Hepatocyte (in vitro differentiated cells): ENCODE data around the gene CD7. TPM values are rescaled to one million over a fixed set of nuclear protein-coding genes. Genes with fewer than 3 reads are reported as not detected.

ENCODE experiments used
- DNase-seq: peaks from one replicate; pipeline ENCODE4 v3.0.0-alpha.2; 2016; ENCODE audit warnings: low spot score
- H2AFZ ChIP-seq: fragments of 200-600 bp; sonication (generic); 2 replicates; pipeline ENCODE4 v1.6.0; 2016; ENCODE audit warnings: antibody characterized with exemption, mild to moderate bottlenecking
- H3K27ac ChIP-seq: fragments of 200-600 bp; sonication (generic); 2 replicates; pipeline ENCODE4 v1.5.1; 2016; ENCODE audit warnings: mild to moderate bottlenecking
- H3K27me3 ChIP-seq: fragments of 200-600 bp; sonication (generic); 2 replicates; pipeline ENCODE4 v1.6.1; 2016
- H3K36me3 ChIP-seq: fragments of 200-600 bp; sonication (generic); replicated peaks from 2 replicates; pipeline ENCODE4 v1.5.1; 2016; ENCODE audit warnings: low read depth; ENCODE audit not compliant: insufficient read depth
- H3K4me1 ChIP-seq: fragments of 200-600 bp; sonication (generic); 2 replicates; pipeline ENCODE4 v1.5.1; 2016; ENCODE audit warnings: mild to moderate bottlenecking, moderate library complexity; ENCODE audit not compliant: insufficient read depth
- H3K4me2 ChIP-seq: fragments of 200-600 bp; sonication (generic); 2 replicates; pipeline ENCODE4 v1.6.0; 2016
- H3K4me3 ChIP-seq: fragments of 200-600 bp; sonication (generic); 2 replicates; pipeline ENCODE4 v1.5.1; 2016; ENCODE audit warnings: mild to moderate bottlenecking
- H3K79me2 ChIP-seq: fragments of 200-600 bp; sonication (generic); 2 replicates; pipeline ENCODE4 v1.6.0; 2017; ENCODE audit warnings: mild to moderate bottlenecking
- H3K9me2 ChIP-seq: fragments of 200-600 bp; sonication (generic); replicated peaks from 2 replicates; pipeline ENCODE4 v1.6.0; 2017; ENCODE audit warnings: mild to moderate bottlenecking; ENCODE audit not compliant: insufficient read depth
- H3K9me3 ChIP-seq: fragments of 200-600 bp; sonication (generic); 2 replicates; pipeline ENCODE4 v1.5.1; 2016; ENCODE audit warnings: low read depth, mild to moderate bottlenecking
- H4K20me1 ChIP-seq: fragments of 200-600 bp; sonication (generic); 2 replicates; pipeline ENCODE4 v1.6.0; 2016; ENCODE audit warnings: mild to moderate bottlenecking; ENCODE audit not compliant: insufficient read depth, poor library complexity, severe bottlenecking
- CTCF ChIP-seq: fragments of 200-600 bp; sonication (generic); IDR thresholded peaks from 2 replicates; pipeline ENCODE4 v1.5.1; 2016; ENCODE audit warnings: antibody characterized with exemption, mild to moderate bottlenecking; ENCODE audit not compliant: poor library complexity
- EZH2 ChIP-seq: fragments of 200-600 bp; sonication (generic); IDR thresholded peaks from 2 replicates; pipeline ENCODE4 v1.6.1; 2016; ENCODE audit warnings: antibody characterized with exemption, mild to moderate bottlenecking, borderline replicate concordance
- EZH2phosphoT487 ChIP-seq: fragments of 200-600 bp; sonication (generic); IDR thresholded peaks from one replicate; pipeline ENCODE4 v1.6.1; 2018; ENCODE audit warnings: antibody characterized with exemption, mild to moderate bottlenecking, low read depth, moderate library complexity; ENCODE audit not compliant: unreplicated experiment, severe bottlenecking
- WGBS: methylation state at CpG from one replicate; pipeline ENCODE4 v1.1.6; 2016; ENCODE audit warnings: low lambda C conversion rate; ENCODE audit errors: missing lambda C conversion rate; 5-methylcytosine and 5-hydroxymethylcytosine counted together
- polyA plus RNA-seq: library from polyadenylated mRNA; unstranded; fragments of >200 nt; fragmentation: Nextera tagmentation; extraction: Ambion mirVana; gene quantifications from 2 replicates; pipeline ENCODE4 v1.2.1, GENCODE V29; 2016
- total RNA-seq: library from RNA; depleted of rRNA; stranded (reverse); fragments of >200 nt; gene quantifications from 2 replicates; pipeline ENCODE4 v1.2.3, GENCODE V29; 2014

CD7 gene
- total and polyA plus RNA-seq, 2 experiments from 2014 or later, result 1.8 to 7.0 TPM

- 84% methylated on average over 9 of the region's 9 CpGs for WGBS
- Histone ChIP-seq H3K4me1 (peaks cover 3% of the 10 kb centered on the region), H3K27ac (peak overlapping the region; percentile 52), H4K20me1 (no peaks in the 10 kb centered on the region), H3K27me3 (no peaks in the 10 kb centered on the region), H3K4me2 (no peak overlapping the region), H3K79me2 (no peaks in the 10 kb centered on the region), H3K9me3 (no peaks in the 10 kb centered on the region), H3K36me3 (no peaks in the 10 kb centered on the region), H2AFZ (no peak overlapping the region), H3K9me2 (no peaks in the 10 kb centered on the region), H3K4me3 (no peak overlapping the region)
- TF ChIP-seq CTCF (no peak), EZH2phosphoT487 (no peak), EZH2 (no peak)
- DNase-seq, result no peak
Observed at GRCh38 chr17:82287013-82287867, 30.2 kb downstream of the CD7 start.

GRCh38 chr17:82285141-82285540, 32.3 kb downstream of the CD7 start:
- Histone ChIP-seq H3K9me3 (no peaks in the 10 kb centered on the region), H4K20me1 (no peaks in the 10 kb centered on the region), H3K9me2 (no peaks in the 10 kb centered on the region), H3K79me2 (no peaks in the 10 kb centered on the region), H3K27ac (peak overlapping the region; percentile 15), H3K4me2 (no peak overlapping the region), H3K4me3 (no peak overlapping the region), H3K36me3 (no peaks in the 10 kb centered on the region), H2AFZ (no peak overlapping the region), H3K27me3 (no peaks in the 10 kb centered on the region), H3K4me1 (peaks cover 3% of the 10 kb centered on the region)
- TF ChIP-seq EZH2phosphoT487 (no peak), EZH2 (no peak)
- DNase-seq, result no peak
- WGBS, result 73% methylated on average over 8 of the region's 8 CpGs

- H2AFZ ChIP-seq, result no peak overlapping the region
- H4K20me1 ChIP-seq, result no peaks in the 10 kb centered on the region
- TF ChIP-seq CTCF (no peak), EZH2phosphoT487 (no peak), EZH2 (no peak)
- no peaks in the 10 kb centered on the region for H3K27me3 ChIP-seq
- H3K9me3 ChIP-seq, result no peaks in the 10 kb centered on the region
- no peak overlapping the region for H3K27ac ChIP-seq
- H3K4me1 ChIP-seq, result peaks cover 3% of the 10 kb centered on the region
- 68% methylated on average over 13 of the region's 13 CpGs for WGBS
- H3K79me2 ChIP-seq, result no peaks in the 10 kb centered on the region
- DNase-seq, result no peak
- no peak overlapping the region for H3K4me3 ChIP-seq
- H3K36me3 ChIP-seq, result no peaks in the 10 kb centered on the region
- H3K4me2 ChIP-seq, result no peak overlapping the region
- no peaks in the 10 kb centered on the region for H3K9me2 ChIP-seq
Observed at GRCh38 chr17:82283208-82283749, 34.1 kb downstream of the CD7 start.
